A549 (cell line): Measurements from ENCODE around the gene RNU1-2. TPM values are rescaled to one million over a fixed set of nuclear protein-coding genes. Genes with fewer than 3 reads are reported as not detected.
A peak's percentile ranks its signal among the peaks of the same experiment; 100 is the strongest.
"Not testable (repeated sequence)": the region's sequence is repeated elsewhere in the genome, so short reads cannot be mapped to it uniquely, and the experiment has no call there.

Source experiments
- ATAC-seq, 2 experiments: fragments of 200-7000 bp in 1 of 2; fragments of >200 bp in 1 of 2; cut with Nextera tagmentation in 1 of 2; cut with Tn5 transposase in 1 of 2; 3 replicates each; pipeline versions ENCODE4 v1.8.0 to v1.9.1; 2018 to 2020; ENCODE audit warnings: mild to moderate bottlenecking in 1 of 2, moderate library complexity in 1 of 2
- CTCF ChIA-PET: fragments of 300-600 bp; sonication (Branson Sonifier 250); formaldehyde crosslinking; extraction: SDS; loops from one replicate; lab custom pipeline; 2021; ENCODE audit warnings: antibody characterized with exemption, inconsistent platforms; lab: Yijun Ruan, JAX
- POLR2A ChIA-PET: fragments of 350-600 bp; formaldehyde crosslinking; extraction: SDS; loops from one replicate; lab custom pipeline; 2021; ENCODE audit warnings: antibody characterized with exemption, inconsistent platforms; lab: Yijun Ruan, JAX
- DNase-seq, 2 experiments: peaks; one replicate each; pipeline versions ENCODE4 v3.0.0 to v3.0.0-alpha.2; 2011 to 2016; ENCODE audit warnings: low read depth in 1 of 2, low spot score in 1 of 2
- FAIRE-seq: peaks from 2 replicates; lab custom pipeline; 2011; peaks lifted over from hg19 to GRCh38; lab: Jason Lieb, UNC
- H3K27ac ChIP-seq, 2 experiments: fragments of >200 bp; sonication (Bioruptor Twin); formaldehyde crosslinking; 3 replicates each; pipeline ENCODE4 v1.5.1; 2016 to 2017
- H3K4me1 ChIP-seq: fragments of >200 bp; sonication (Bioruptor Twin); formaldehyde crosslinking; 3 replicates; pipeline ENCODE4 v1.6.1; 2016
- H3K4me2 ChIP-seq: fragments of >200 bp; sonication (Bioruptor Twin); formaldehyde crosslinking; 3 replicates; pipeline ENCODE4 v1.6.1; 2016
- H3K4me3 ChIP-seq: fragments of >200 bp; sonication (Bioruptor Twin); formaldehyde crosslinking; 3 replicates; pipeline ENCODE4 v1.5.1; 2016
- H3K9me3 ChIP-seq: fragments of >200 bp; sonication (Bioruptor Twin); formaldehyde crosslinking; 3 replicates; pipeline ENCODE4 v1.6.1; 2016
- BCL3 ChIP-seq: fragments of >200 bp; sonication (Bioruptor Twin); formaldehyde crosslinking; IDR thresholded peaks from 3 replicates; pipeline ENCODE4 v1.6.1; 2016
- CEBPB ChIP-seq, 2 experiments: fragments of >200 bp in 1 of 2; sonication (Bioruptor Twin) in 1 of 2; formaldehyde crosslinking in 1 of 2; IDR thresholded peaks; 2 replicates each; pipeline ENCODE4 v1.6.1; 2012 to 2016
- CHD4 ChIP-seq: fragments of 200-600 bp; sonication (generic); IDR thresholded peaks from 2 replicates; pipeline ENCODE4 v1.6.1; 2016; ENCODE audit warnings: antibody characterized with exemption, mild to moderate bottlenecking, borderline replicate concordance
- CTCF ChIP-seq: fragments of >200 bp; sonication (Bioruptor Twin); formaldehyde crosslinking; IDR thresholded peaks from 3 replicates; pipeline ENCODE4 v1.5.1; 2016
- EHF ChIP-seq: fragments of 250-450 bp; sonication (Bioruptor Pico); IDR thresholded peaks from 2 replicates; pipeline ENCODE4 v1.5.0; 2020; ENCODE audit warnings: mild to moderate bottlenecking
- ESRRA ChIP-seq: fragments of 150-350 bp; IDR thresholded peaks from 2 replicates; pipeline ENCODE4 v1.6.1; 2014; ENCODE audit warnings: mild to moderate bottlenecking, low read length, borderline replicate concordance
- FOXS1 ChIP-seq: fragments of 250-450 bp; sonication (Bioruptor Pico); IDR thresholded peaks from 2 replicates; pipeline ENCODE4 v1.5.0; 2020; ENCODE audit warnings: mild to moderate bottlenecking, moderate library complexity
- HDAC2 ChIP-seq: fragments of 200-600 bp; sonication (generic); IDR thresholded peaks from 2 replicates; pipeline ENCODE4 v1.6.1; 2016
- HES2 ChIP-seq: fragments of >200 bp; sonication (Bioruptor Twin); formaldehyde crosslinking; IDR thresholded peaks from 2 replicates; pipeline ENCODE4 v1.6.1; 2016
- HEYL ChIP-seq: fragments of 250-450 bp; sonication (Bioruptor Pico); IDR thresholded peaks from 2 replicates; pipeline ENCODE4 v1.8.0; 2021; ENCODE audit warnings: mild to moderate bottlenecking, moderate library complexity
- HOXB13 ChIP-seq: fragments of 250-450 bp; sonication (Bioruptor Pico); IDR thresholded peaks from 2 replicates; pipeline ENCODE4 v1.5.0; 2020; ENCODE audit warnings: low read depth, mild to moderate bottlenecking, moderate library complexity
- HOXB5 ChIP-seq: fragments of 250-450 bp; sonication (Bioruptor Pico); IDR thresholded peaks from 2 replicates; pipeline ENCODE4 v1.5.0; 2020; ENCODE audit warnings: mild to moderate bottlenecking, moderate library complexity
- NR3C1 ChIP-seq: fragments of >200 bp; sonication (Bioruptor Twin); formaldehyde crosslinking; IDR thresholded peaks from 3 replicates; pipeline ENCODE4 v1.6.1; 2017
- PHF8 ChIP-seq: fragments of 200-600 bp; sonication (generic); IDR thresholded peaks from 2 replicates; pipeline ENCODE4 v1.6.1; 2016; ENCODE audit warnings: low read depth, mild to moderate bottlenecking, antibody characterized with exemption, moderate library complexity, borderline replicate concordance
- POLR2A ChIP-seq: IDR thresholded peaks from 2 replicates; pipeline ENCODE4 v1.6.1; 2012; ENCODE audit warnings: mild to moderate bottlenecking, low read length
- POLR2AphosphoS2 ChIP-seq: conservative IDR thresholded peaks from 2 replicates; pipeline ENCODE4 v1.6.1; 2012; ENCODE audit warnings: low read length, improper control_type of control experiment, inconsistent platforms
- TP53 ChIP-seq: fragments of 250-450 bp; sonication (Bioruptor Pico); IDR thresholded peaks from 2 replicates; pipeline ENCODE4 v1.5.0; 2021; ENCODE audit warnings: mild to moderate bottlenecking, moderate library complexity
- ZFP36 ChIP-seq: fragments of 450-650 bp; IDR thresholded peaks from 2 replicates; pipeline ENCODE4 v1.6.1; 2014; ENCODE audit warnings: borderline replicate concordance; ENCODE audit not compliant: partially characterized antibody
- WGBS: methylation state at CpG from one replicate; pipeline ENCODE4 v1.1.6; 2017; ENCODE audit errors: missing lambda C conversion rate; 5-methylcytosine and 5-hydroxymethylcytosine counted together
- polyA plus RNA-seq, 4 experiments: library from polyadenylated mRNA; depleted of rRNA in 3 of 4; stranded (reverse); fragments of >200 nt; fragmentation: RNase III in 1 of 4; extraction: RNeasy Plus Mini Kit Qiagen cat#74134 plus additional on column Dnase treatment in 1 of 4; gene quantifications; 2 replicates in 3 of 4; 3 replicates in 1 of 4; pipeline ENCODE4 v1.2.3, GENCODE V29; 2011 to 2017

The RNU1-2 gene
- polyA plus RNA-seq, 2 of the 4 experiments (the other 2 are of a cell fraction), result 6.6 to 56.2 TPM

- TF ChIP-seq HOXB5 (CRISPR knock-in tag), result no peak
- no peak for TF ChIP-seq CEBPB (IDR thresholded peaks at IDR 0.05)
Observed at GRCh38 chr1:16900751-16901150, 5.0 kb downstream of the RNU1-2 start.

GRCh38 chr1:16901371-16901770, 5.6 kb downstream of the RNU1-2 start:
- POLR2A ChIA-PET, FAIRE-seq, H3K27ac ChIP-seq, H3K4me2 ChIP-seq, ATAC-seq, H3K9me3 ChIP-seq, CTCF ChIA-PET, H3K4me3 ChIP-seq, DNase-seq: not testable (repeated sequence)
- 60% methylated on average over 2 of the region's 2 CpGs for WGBS
- H3K4me1 ChIP-seq, result peaks cover 16% of the 10 kb centered on the region

More at GRCh38 chr1:16900751-16901150, 5.0 kb downstream of the RNU1-2 start:
- ChIA-PET POLR2A (no interaction called here), CTCF (no interaction called here)
- peaks cover 16% of the 10 kb centered on the region for H3K4me1 ChIP-seq
- ATAC-seq, result no peak
- no peak overlapping the region for H3K4me2 ChIP-seq
- H3K4me3 ChIP-seq, result no peak overlapping the region
- no peaks in the 10 kb centered on the region; the same call in 2 of the 3 replicates for H3K9me3 ChIP-seq
- no peak overlapping the region for H3K27ac ChIP-seq
- WGBS, result 70% methylated on average over 2 of the region's 2 CpGs
- FAIRE-seq, result no peak
- no peak for DNase-seq

GRCh38 chr1:16903054-16903453, 7.3 kb downstream of the RNU1-2 start:
- H3K27ac ChIP-seq, result peak overlapping the region; percentile 97 to 99; a peak in 5 of 6 replicates

More at GRCh38 chr1:16903054-16903453, 7.3 kb downstream of the RNU1-2 start:
- CTCF ChIA-PET, result interaction anchor here (0.8 kb wide), 1 partner anchor 282 kb away, joined by 3 read pairs; no protein-coding TSS in a partner anchor
- TF ChIP-seq PHF8 (no peak), HES2 (no peak), BCL3 (no peak), ESRRA (no peak), HOXB13 (CRISPR knock-in tag) (no peak), HEYL (CRISPR knock-in tag) (no peak), HOXB5 (CRISPR knock-in tag) (no peak), ZFP36 (no peak), CHD4 (no peak), TP53 (no peak), POLR2A (no peak), POLR2AphosphoS2 (no peak), CTCF (no peak), NR3C1 (no peak), EHF (CRISPR knock-in tag) (no peak), HDAC2 (no peak), CEBPB (IDR thresholded peaks at IDR 0.05) (no peak), FOXS1 (CRISPR knock-in tag) (no peak)
- Histone ChIP-seq H3K4me1 (peaks cover 8% of the 10 kb centered on the region; the same call in 2 of the 3 replicates), H3K4me3 (peak overlapping the region; percentile 45; the same call in 2 of the 3 replicates), H3K4me2 (peak overlapping the region; percentile 92), H3K9me3 (peaks cover 12% of the 10 kb centered on the region; the same call in 1 of the 3 replicates)
- DNase-seq (peak in 1 of 2 experiments; percentile 28), ATAC-seq (no peak), FAIRE-seq (no peak)
- 52% methylated on average over 2 of the region's 2 CpGs for WGBS
- POLR2A ChIA-PET, result interaction anchor here (1.2 kb wide), 1 partner anchor 8 kb away, joined by 4 read pairs; no protein-coding TSS in a partner anchor
